ENCODE measurements around the gene CGGBP1.
"Not testable (repeated sequence)": the region's sequence is repeated elsewhere in the genome, so short reads cannot be mapped to it uniquely, and the experiment has no call there.

The CGGBP1 gene

DNA sequence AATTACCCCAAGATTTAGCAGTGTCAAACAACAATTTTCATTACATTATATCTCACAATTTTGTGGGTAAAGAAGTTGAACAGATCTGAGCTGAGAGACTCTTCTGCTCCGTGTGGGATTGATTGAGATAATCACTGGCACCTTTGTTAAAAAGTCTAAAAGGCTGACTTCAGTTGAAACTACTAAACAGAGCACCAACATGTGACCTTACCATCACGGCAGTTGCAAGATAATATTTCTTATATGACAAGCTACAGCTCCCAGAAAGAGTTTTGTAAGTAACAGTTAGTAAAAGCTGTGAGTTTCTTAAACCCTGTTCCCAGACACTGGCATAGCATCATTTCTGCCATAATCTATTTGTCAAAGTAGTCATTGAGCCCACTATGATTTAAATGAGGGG lies 25.0 kb downstream of the CGGBP1 start:
- no peak for DNase-seq

DNA sequence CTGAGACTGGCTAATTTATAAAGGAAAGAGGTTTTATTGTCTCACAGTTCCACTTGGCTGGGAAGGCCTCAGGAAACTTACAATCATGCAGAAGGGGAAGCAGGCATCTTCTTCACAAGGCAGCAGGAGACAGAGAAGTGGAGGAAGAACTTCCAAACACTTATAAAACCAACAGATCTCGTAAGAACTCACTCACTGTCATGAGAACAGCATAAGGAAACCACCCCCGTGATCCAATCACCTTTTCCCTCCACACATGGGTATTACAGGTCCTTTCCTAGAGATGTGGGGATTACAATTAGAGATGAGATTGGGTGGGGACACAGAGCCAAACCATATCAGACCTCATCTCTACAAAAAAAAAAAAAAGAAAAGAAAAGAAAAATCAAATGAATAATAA lies 25.7 kb downstream of the CGGBP1 start:
- DNase-seq, result no peak

DNA sequence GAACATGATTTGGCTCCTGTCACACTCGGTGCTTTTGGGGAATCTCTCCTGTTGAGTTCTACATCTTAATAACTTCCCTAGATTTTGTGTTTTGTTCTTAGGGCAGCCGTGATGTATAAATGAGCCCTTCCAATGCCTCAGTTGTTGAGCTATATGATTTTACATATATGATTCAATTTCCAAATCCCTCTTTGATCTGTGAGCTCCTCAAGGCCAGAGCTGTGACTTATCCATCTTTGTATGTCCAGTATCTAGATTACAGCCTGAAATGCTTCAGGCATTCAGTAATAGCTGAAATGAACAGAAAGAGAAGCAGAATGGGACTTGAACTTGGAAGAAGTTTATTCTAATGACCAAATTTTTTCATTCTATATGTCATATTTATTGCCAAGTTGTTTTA lies 26.6 kb downstream of the CGGBP1 start:
- DNase-seq, result no peak

DNA sequence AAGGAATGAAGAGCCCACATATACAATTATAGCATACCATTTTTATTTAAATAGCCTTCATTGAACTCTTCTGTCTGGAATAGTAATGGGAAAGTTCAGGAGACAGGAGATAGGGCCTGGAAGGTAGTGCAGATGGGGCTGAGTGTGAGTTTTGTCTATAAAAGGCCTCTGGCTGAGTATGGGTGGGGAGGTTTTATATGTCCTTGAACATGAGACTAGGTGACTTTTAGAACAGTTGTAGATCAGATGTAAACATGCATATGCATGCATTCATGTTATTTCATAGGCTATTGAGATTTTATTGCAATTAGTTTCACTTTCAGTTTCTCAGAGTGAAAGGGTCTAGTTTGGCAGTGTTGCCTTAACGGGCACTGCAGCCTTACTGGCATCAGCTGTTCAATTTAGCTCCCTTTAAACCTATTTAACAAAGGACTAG lies 27.1 kb downstream of the CGGBP1 start:
- peak in 1 of 2 experiments; percentile 6 for DNase-seq

DNA sequence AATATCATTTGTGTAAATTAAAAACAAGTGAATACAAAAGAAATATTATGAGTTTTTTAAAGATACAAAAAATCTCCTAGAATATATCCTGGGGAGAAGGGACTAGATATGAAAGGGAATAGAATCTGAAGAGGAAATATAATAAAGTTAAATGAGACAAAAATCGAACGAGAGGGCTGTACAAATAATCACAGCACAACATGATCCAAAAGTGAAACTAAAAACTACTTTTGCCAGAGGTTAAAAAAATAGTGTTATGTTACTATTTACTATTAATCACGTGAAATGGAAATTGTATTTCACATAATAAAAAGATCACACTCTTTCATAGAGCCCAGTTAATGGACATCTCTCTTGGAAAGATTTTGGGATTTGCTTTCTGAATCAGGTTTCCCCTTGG lies 28.6 kb downstream of the CGGBP1 start:
- no peak for DNase-seq

DNA sequence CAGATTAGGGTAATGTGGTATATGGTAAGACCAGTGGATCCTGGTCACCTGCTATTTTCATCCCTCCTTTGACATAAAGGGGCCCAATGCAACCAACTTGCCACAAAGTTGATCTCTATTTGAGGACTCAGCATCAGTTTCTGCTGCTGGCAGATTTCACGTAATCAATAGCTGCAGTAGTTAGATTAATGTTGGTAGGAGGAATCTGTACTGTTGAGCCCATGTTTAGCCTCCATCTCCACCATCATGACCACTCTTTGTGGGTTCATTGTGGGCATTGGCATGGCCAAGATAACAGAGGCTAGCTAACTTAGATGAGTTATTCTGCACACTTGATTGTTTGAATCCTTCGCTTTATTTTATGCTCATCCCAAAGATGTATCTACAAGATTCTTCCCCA lies 29.9 kb downstream of the CGGBP1 start:
- DNase-seq, result no peak

DNA sequence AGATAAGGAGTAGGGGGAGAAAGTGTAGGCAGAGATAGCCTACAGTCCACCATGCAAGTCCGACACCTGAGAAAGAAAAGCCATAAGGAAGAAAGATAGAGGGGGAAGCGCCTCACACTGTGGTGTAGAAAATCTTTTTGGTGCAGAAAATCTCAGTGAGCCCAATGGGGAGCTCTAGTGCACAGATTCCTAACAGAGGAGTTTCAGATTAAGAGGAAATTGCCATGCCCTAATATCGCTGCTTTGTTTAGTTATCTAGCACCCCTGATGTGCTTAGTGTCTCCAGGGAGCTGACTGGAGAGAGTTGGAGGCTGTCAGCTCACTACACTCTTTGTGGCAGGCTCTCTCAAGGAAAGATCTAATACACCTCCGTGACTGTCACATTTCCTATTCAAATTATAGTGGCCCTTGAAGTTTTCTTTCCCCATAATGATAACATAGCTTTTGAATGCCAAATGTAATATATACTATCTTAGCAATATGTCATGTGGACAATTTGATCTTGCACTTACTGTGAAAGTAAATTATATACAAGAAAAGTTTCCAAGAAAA lies 33.7 kb downstream of the CGGBP1 start:
- no peak for DNase-seq

DNA sequence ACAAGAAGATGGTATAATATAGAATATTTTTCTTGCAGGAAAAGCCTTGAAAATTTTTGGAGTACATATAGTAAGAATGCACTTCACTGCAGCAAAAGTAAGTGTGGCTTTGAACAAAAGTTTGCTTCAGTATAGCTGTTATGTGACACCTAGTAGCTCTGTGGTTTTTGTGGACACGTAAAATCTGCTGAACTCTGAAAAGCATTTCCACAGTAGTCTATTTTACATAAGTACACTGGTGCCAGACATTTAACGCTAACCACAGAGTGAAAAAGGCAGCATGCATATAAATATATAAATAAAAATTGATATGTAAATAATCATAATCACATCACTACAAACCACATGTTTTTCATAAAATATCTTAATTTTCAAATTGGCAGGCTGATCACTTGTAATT lies 39.8 kb downstream of the CGGBP1 start:
- DNase-seq, result no peak

DNA sequence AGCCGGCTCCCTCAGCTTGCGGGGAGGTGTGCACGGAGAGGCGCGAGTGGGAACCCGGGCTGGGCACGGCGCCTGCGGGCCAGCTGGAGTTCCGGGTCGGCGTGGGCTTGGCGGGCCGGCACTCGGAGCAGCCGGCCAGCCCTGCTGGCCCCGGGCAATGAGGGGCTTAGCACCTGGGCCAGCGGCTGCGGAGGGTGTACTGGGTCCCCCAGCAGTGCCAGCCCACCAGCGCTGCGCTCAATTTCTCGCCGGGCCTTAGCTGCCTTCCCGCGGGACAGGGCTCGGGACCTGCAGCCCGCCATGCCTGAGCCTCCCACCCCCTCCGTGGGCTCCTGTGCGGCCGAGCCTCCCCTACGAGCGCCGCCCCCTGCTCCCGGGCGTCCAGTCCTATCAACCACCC lies 43.1 kb downstream of the CGGBP1 start:
- not testable (repeated sequence) for DNase-seq

DNA sequence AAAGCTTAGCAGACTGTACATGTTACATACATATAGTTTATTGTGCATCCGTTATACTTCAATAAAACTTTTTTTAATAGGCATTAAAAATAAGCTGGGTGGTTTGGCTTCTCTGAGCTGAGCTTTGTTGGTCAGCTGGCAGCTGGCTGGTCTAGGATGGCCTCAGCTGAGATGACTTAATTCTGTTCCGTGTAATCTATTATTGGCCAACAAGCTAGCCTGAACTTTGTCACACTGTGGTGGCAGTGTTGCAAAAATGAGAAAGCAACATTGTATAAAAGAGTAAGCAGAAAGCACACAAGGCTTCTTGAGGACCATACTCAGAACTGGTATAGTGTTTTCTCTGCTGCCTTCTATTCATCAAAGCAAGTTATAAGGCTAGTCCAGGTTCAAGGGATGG lies 45.2 kb downstream of the CGGBP1 start:
- no peak for DNase-seq

DNA sequence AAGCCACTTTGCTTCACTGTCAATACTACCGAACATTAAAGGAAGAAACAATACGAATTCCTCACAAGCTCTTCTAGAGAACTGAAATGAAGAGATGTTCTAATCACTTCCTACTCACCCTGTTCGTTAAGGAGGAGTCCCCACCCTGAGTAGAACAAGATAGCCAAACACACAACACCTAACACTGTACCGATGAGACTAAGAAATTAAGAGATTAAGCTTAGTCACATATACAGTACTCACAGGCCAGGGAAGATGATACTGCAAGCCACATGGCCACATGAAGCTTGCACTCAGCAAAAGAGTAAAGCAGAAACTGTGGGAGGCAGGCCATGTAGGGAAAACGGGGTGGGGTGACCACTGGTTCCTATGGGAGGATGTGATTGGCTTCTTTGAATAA lies 48.0 kb downstream of the CGGBP1 start:
- DNase-seq, result no peak

DNA sequence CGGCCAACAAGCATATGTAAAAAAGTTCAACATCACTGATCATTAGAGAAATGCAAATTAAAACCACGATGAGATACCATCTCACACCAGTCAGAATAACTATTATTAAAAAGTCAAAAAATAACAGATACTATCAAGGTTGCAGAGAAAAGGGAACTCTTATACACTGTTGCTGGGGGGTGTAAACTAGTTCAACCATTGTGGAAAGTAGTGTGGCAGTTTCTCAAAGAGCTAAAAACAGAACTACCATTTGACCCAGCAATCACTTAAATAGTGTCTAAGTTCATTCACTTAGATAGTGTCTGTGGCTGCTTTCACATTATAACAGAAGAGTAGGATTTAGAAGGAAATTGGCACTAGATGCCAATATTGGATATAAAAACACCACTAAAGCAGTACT lies 49.7 kb downstream of the CGGBP1 start:
- DNase-seq, result no peak

DNA sequence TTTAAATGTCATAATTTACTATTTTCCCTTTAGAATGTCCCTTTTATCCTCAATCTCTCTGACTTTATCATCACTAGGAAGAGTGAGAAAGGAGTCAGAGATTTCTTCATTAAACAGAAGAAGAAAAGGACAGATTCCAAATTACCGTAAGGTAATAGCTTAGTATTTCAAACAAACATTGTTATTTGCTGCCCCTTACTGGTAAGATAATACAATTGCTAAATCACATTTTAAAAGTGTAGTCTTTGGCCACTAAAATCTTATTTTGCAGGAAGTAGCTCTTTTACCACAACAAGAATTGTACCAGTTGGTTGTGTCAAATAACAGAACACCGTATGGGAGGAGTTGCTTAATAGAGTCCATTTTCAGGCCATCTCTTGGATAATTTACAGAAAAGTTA lies 53.7 kb downstream of the CGGBP1 start:
- no peak for DNase-seq

DNA sequence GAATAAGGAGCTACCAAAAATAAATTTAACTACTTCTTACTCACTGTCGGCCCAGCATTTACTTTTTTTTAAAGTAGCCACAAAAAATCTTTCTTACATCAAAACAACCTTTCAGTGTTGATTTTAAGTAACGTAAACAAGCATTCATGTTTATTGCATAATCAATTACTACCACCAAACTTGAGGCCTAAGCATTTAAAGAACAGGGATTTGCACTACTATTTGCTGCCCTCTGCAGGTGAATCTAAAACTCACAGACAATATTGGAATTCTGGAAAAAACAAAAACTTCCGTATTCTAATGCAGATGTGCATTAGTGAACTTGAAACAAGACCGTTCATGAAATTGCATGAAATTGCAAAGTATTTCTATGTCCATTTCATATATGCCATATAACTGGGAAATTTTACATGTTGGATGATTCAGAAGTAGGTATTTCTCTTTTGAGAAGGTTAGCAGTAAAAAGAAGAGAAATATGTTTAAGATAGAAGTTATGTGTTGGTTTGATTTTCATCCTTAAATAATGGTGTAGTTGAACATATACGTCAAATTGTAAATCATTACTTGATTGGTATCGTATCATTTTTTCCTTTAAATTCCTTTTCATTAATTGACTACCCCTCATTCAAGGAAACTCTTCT lies 55.6 kb downstream of the CGGBP1 start:
- no peak for DNase-seq

DNA sequence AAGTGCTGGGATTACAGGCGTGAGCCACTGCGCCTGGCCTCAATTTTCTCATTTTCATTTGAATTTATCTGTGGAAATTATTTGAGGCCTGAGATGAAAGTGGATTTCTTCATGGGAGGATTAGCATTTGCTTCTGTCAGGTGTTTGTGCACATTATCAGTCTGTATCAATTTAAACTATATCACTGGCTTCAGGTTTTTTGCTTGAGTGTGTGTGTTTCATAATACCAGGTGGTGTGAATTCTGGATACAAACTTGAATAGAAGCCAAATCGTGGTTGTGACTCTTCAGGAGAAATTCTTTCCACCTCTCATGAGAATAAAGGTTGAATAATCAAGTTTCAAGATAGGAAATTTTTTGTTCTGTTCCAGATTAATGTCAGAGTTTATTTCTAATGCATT lies 56.4 kb downstream of the CGGBP1 start:
- no peak for DNase-seq

Data from stimulated activated CD4-positive, alpha-beta T cell treated with anti-CD3 and anti-CD28 coated beads, Interleukin-4, amount 100 ng/mL, for 4 hours (primary cell).